GM12878 (cell line): Measurements from ENCODE around the gene KIF18A. TPM values are rescaled to one million over a fixed set of nuclear protein-coding genes. Genes with fewer than 3 reads are reported as not detected.

Source experiments
- ATAC-seq: fragments of 200-7000 bp; cut with Tn5 transposase; 3 replicates; pipeline ENCODE4 v1.9.1; 2020; ENCODE audit warnings: mild to moderate bottlenecking, moderate library complexity
- BruUV-seq: library from RNA; stranded (reverse); fragments of 400-500 nt; replicated peaks from 2 replicates; lab custom pipeline; 2021; lab: Mats Ljungman, UMichigan
- CTCF ChIA-PET: fragments of 300-600 bp; sonication (Branson Sonifier 250); formaldehyde crosslinking; extraction: SDS; loops from one replicate; lab custom pipeline; 2021; ENCODE audit warnings: inconsistent platforms; lab: Yijun Ruan, JAX
- POLR2A ChIA-PET: fragments of 350-600 bp; formaldehyde crosslinking; extraction: SDS; loops from one replicate; lab custom pipeline; 2021; ENCODE audit warnings: inconsistent platforms; lab: Charles Lee
- RAD21 ChIA-PET: fragments of 300-600 bp; sonication (Branson Sonifier 250); formaldehyde crosslinking; loops from one replicate; lab custom pipeline; 2023; ENCODE audit warnings: antibody characterized with exemption; ENCODE audit not compliant: unreplicated experiment; lab: Charles Lee
- SMC1A ChIA-PET: fragments of 300-600 bp; sonication (Branson Sonifier 250); formaldehyde crosslinking; loops from one replicate; lab custom pipeline; 2023; ENCODE audit not compliant: unreplicated experiment, uncharacterized antibody; lab: Charles Lee
- DNase-seq: peaks from one replicate; pipeline ENCODE4 v3.0.0-alpha.2; 2011; ENCODE audit warnings: low read depth, low spot score
- FAIRE-seq: peaks from 3 replicates; lab custom pipeline; 2011; peaks lifted over from hg19 to GRCh38; lab: Jason Lieb, UNC
- H2AFZ ChIP-seq: 2 replicates; pipeline ENCODE4 v1.6.0; 2011; ENCODE audit warnings: low read depth, low read length, control low read depth; ENCODE audit not compliant: control insufficient read depth
- H3K27ac ChIP-seq: 2 replicates; pipeline ENCODE4 v1.5.1; 2011; ENCODE audit warnings: control low read depth; ENCODE audit not compliant: control insufficient read depth, insufficient read depth
- H3K27me3 ChIP-seq, 2 experiments: replicated peaks in 1 of 2; 2 replicates each; pipeline versions ENCODE4 v1.6.0 to v1.6.1; 2011; ENCODE audit warnings: low read length in 1 of 2; ENCODE audit not compliant: control insufficient read depth in 2 of 2, insufficient read depth in 2 of 2
- H3K36me3 ChIP-seq, 2 experiments: 2 replicates each; pipeline ENCODE4 v1.5.1; 2011; ENCODE audit warnings: low read length in 1 of 2; ENCODE audit not compliant: control insufficient read depth in 2 of 2, insufficient read depth in 2 of 2
- H3K4me1 ChIP-seq: 2 replicates; pipeline ENCODE4 v1.6.1; 2011; ENCODE audit warnings: mild to moderate bottlenecking, low read length, moderate library complexity, mixed read lengths; ENCODE audit not compliant: control insufficient read depth, insufficient read depth
- H3K4me2 ChIP-seq: 2 replicates; pipeline ENCODE4 v1.6.0; 2011; ENCODE audit warnings: control low read depth; ENCODE audit not compliant: control insufficient read depth, insufficient read depth
- H3K4me3 ChIP-seq: fragments of 200-600 bp; sonication (generic); 2 replicates; pipeline ENCODE4 v1.5.1; 2016
- H3K79me2 ChIP-seq: 2 replicates; pipeline ENCODE4 v1.6.0; 2011; ENCODE audit warnings: low read length; ENCODE audit not compliant: control insufficient read depth, insufficient read depth
- H3K9ac ChIP-seq: 2 replicates; pipeline ENCODE4 v1.8.0; 2011; ENCODE audit warnings: low read length, control low read depth, mixed read lengths; ENCODE audit not compliant: control insufficient read depth, insufficient read depth
- H3K9me3 ChIP-seq: replicated peaks from 3 replicates; pipeline ENCODE4 v1.5.1; 2011; ENCODE audit warnings: mild to moderate bottlenecking, low read length; ENCODE audit not compliant: control insufficient read depth, insufficient read depth
- H4K20me1 ChIP-seq: 2 replicates; pipeline ENCODE4 v1.6.0; 2011; ENCODE audit not compliant: control insufficient read depth, insufficient read depth
- BMI1 ChIP-seq: fragments of 450-650 bp; IDR thresholded peaks from 2 replicates; pipeline ENCODE4 v1.6.1; 2016; ENCODE audit warnings: mild to moderate bottlenecking, moderate library complexity, borderline replicate concordance
- CBFB ChIP-seq: IDR thresholded peaks from 2 replicates; pipeline ENCODE4 v1.6.1; 2016; ENCODE audit warnings: antibody characterized with exemption, low read depth
- JUND ChIP-seq: IDR thresholded peaks from 2 replicates; pipeline ENCODE4 v1.6.1; 2012; ENCODE audit warnings: low read depth, mild to moderate bottlenecking, low read length, improper control_type of control experiment, moderate library complexity
- MXI1 ChIP-seq: fragments of 150-350 bp; IDR thresholded peaks from 2 replicates; pipeline ENCODE4 v1.6.1; 2011; ENCODE audit warnings: low read depth, mild to moderate bottlenecking, inconsistent platforms, low read length, improper control_type of control experiment
- RAD51 ChIP-seq: fragments of 450-650 bp; IDR thresholded peaks from 2 replicates; pipeline ENCODE4 v1.6.1; 2016; ENCODE audit warnings: moderate library complexity, mild to moderate bottlenecking, inconsistent platforms
- ZNF274 ChIP-seq: IDR thresholded peaks from one replicate; pipeline ENCODE4 v1.8.0; 2011; ENCODE audit not compliant: insufficient read length, insufficient read depth
- WGBS: methylation state at CpG from one replicate; pipeline ENCODE4 v1.1.6; 2016; ENCODE audit warnings: low lambda C conversion rate; ENCODE audit not compliant: insufficient replicate concordance, insufficient coverage; ENCODE audit errors: missing lambda C conversion rate; 5-methylcytosine and 5-hydroxymethylcytosine counted together
- in situ Hi-C: fragments of 300-500 bp; cut with MboI; formaldehyde crosslinking; loops from 9 replicates; pipeline ENCODE4 v1.14.3; 2018; ENCODE audit warnings: mixed read lengths
- intact Hi-C: fragments of 100-400 bp; cut with micrococcal nuclease; formaldehyde crosslinking; loops from one replicate; pipeline ENCODE4 v1.14.2; 2022; ENCODE audit not compliant: unreplicated experiment
- polyA plus RNA-seq, 11 experiments: library from polyadenylated mRNA; depleted of rRNA in 4 of 11; unstranded in 6 of 11; stranded (reverse) in 5 of 11; fragments of >200 nt; fragmentation: Nextera tagmentation in 4 of 11; fragmentation: Illumina TruSeq in 1 of 11; extraction: Ambion mirVana in 4 of 11; extraction: Trizol in 1 of 11; gene quantifications; 1 replicate in 1 of 11; 2 replicates in 10 of 11; pipeline versions ENCODE4 v1.2.1 to v1.2.3, GENCODE V29; 2011 to 2016; ENCODE audit warnings: inconsistent platforms in 2 of 11, missing spikeins in 2 of 11, low read depth in 1 of 11
- total RNA-seq, 4 experiments: library from RNA; depleted of rRNA in 3 of 4; stranded (reverse); fragments of >200 nt in 3 of 4; fragmentation: Illumina TruSeq in 1 of 4; extraction: Trizol in 1 of 4; gene quantifications; 2 replicates each; pipeline versions ENCODE4 v1.2.1 to v1.2.3, GENCODE V29; 2013 to 2021
- TF ChIP-seq, protein P1 (sequence below), 3 experiments: IDR thresholded peaks in 2 of 3; conservative IDR thresholded peaks in 1 of 3; 2 replicates each; pipeline ENCODE4 v1.5.1; 2011; ENCODE audit warnings: low read depth in 3 of 3, low read length in 3 of 3, mild to moderate bottlenecking in 3 of 3, control low read depth in 2 of 3, moderate library complexity in 2 of 3, inconsistent platforms in 1 of 3, mixed read lengths in 1 of 3; ENCODE audit not compliant: control insufficient read depth in 2 of 3, insufficient read depth in 1 of 3; ENCODE audit errors: extremely low read depth in 1 of 3
- TF ChIP-seq, protein P2 (sequence below): fragments of 450-650 bp; IDR thresholded peaks from 2 replicates; pipeline ENCODE4 v1.6.1; 2017; ENCODE audit warnings: low read depth, mild to moderate bottlenecking, moderate library complexity
- TF ChIP-seq, protein P3 (sequence below): IDR thresholded peaks from 2 replicates; pipeline ENCODE4 v1.6.1; 2011; ENCODE audit warnings: borderline replicate concordance, low read depth, mild to moderate bottlenecking, moderate library complexity, low read length; ENCODE audit not compliant: insufficient read depth, poor library complexity, severe bottlenecking

Gene KIF18A
- total and polyA plus RNA-seq, 10 of the 15 experiments (the other 5 are each of a cell fraction or from before 2014, with no cell fraction given), result 11.2 to 31.5 (median 20.4) TPM

DNA sequence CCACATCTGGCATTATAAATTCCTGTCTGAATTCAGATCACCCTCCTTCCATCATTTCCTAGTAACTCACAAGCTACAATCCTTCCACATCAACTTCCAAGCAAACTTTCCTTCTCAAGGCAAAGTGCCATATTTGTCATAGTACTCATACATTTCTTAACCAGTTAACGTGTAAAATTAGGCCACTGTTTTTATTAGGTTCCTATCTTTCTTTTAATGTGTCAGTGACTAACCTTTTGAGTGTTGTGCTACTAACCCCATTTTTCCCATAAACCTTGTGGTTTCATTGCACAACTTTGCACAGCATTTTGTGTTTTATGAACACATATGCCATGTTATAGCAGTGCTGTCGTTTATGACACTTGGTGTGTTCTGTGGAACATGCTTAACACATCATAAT is 90.1 kb downstream of the KIF18A start:
- intact Hi-C loops (loop anchor here (10.0 kb wide), 1 partner anchor 313 kb away; the partner anchor contains the start of gene BDNF), in situ Hi-C loops (no loop called here)
- H3K9ac ChIP-seq, result no peak overlapping the region
- no peaks in the 10 kb centered on the region for H3K27me3 ChIP-seq
- FAIRE-seq (no peak), ATAC-seq (no peak), DNase-seq (no peak)
- ChIA-PET POLR2A (no interaction called here), SMC1A (interaction anchor here (1.8 kb wide), 1 partner anchor 15 kb away, joined by 5 read pairs; no protein-coding TSS in a partner anchor), CTCF (interaction anchor here (0.6 to 1.6 kb wide), 2 partner anchors 319 to 1142 kb away, joined by 4 read pairs; no protein-coding TSS in a partner anchor), RAD21 (no interaction called here)
- 97% methylated on average over 2 of the region's 2 CpGs for WGBS
- H4K20me1 ChIP-seq, result no peaks in the 10 kb centered on the region
- TF ChIP-seq MXI1 (no peak), BMI1 (no peak), ZNF274 (no peak), RAD51 (no peak), CBFB (no peak), JUND (no peak)
- TF ChIP-seq, protein P1, sequence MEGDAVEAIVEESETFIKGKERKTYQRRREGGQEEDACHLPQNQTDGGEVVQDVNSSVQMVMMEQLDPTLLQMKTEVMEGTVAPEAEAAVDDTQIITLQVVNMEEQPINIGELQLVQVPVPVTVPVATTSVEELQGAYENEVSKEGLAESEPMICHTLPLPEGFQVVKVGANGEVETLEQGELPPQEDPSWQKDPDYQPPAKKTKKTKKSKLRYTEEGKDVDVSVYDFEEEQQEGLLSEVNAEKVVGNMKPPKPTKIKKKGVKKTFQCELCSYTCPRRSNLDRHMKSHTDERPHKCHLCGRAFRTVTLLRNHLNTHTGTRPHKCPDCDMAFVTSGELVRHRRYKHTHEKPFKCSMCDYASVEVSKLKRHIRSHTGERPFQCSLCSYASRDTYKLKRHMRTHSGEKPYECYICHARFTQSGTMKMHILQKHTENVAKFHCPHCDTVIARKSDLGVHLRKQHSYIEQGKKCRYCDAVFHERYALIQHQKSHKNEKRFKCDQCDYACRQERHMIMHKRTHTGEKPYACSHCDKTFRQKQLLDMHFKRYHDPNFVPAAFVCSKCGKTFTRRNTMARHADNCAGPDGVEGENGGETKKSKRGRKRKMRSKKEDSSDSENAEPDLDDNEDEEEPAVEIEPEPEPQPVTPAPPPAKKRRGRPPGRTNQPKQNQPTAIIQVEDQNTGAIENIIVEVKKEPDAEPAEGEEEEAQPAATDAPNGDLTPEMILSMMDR (IDR thresholded peaks at IDR 0.05 in 2 of 3, conservative IDR thresholded peaks at IDR 0.05 in 1 of 3; ENCODE audit: control insufficient read depth in 2 of 3, extremely low read depth in 1 of 3, insufficient read depth in 1 of 3, low read depth in 3 of 3, low read length in 3 of 3), result no peak
- TF ChIP-seq, protein P2, sequence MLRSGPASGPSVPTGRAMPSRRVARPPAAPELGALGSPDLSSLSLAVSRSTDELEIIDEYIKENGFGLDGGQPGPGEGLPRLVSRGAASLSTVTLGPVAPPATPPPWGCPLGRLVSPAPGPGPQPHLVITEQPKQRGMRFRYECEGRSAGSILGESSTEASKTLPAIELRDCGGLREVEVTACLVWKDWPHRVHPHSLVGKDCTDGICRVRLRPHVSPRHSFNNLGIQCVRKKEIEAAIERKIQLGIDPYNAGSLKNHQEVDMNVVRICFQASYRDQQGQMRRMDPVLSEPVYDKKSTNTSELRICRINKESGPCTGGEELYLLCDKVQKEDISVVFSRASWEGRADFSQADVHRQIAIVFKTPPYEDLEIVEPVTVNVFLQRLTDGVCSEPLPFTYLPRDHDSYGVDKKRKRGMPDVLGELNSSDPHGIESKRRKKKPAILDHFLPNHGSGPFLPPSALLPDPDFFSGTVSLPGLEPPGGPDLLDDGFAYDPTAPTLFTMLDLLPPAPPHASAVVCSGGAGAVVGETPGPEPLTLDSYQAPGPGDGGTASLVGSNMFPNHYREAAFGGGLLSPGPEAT, result no peak
- TF ChIP-seq, protein P3, sequence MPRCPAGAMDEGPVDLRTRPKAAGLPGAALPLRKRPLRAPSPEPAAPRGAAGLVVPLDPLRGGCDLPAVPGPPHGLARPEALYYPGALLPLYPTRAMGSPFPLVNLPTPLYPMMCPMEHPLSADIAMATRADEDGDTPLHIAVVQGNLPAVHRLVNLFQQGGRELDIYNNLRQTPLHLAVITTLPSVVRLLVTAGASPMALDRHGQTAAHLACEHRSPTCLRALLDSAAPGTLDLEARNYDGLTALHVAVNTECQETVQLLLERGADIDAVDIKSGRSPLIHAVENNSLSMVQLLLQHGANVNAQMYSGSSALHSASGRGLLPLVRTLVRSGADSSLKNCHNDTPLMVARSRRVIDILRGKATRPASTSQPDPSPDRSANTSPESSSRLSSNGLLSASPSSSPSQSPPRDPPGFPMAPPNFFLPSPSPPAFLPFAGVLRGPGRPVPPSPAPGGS, result no peak
- H3K36me3 ChIP-seq, result peaks cover 0 to 4% of the 10 kb centered on the region in 2 experiments; a peak in 2 of 4 replicates
- H3K79me2 ChIP-seq, result no peaks in the 10 kb centered on the region
- no peak overlapping the region for H3K4me2 ChIP-seq
- H3K27ac ChIP-seq, result no peak overlapping the region
- H3K9me3 ChIP-seq, result no peaks in the 10 kb centered on the region
- H2AFZ ChIP-seq, result no peak overlapping the region
- BruUV-seq, result no TSS peak
- H3K4me1 ChIP-seq, result no peaks in the 10 kb centered on the region
- no peak overlapping the region for H3K4me3 ChIP-seq
